ENCODE results near the gene VSX1. TPM values are rescaled to one million over a fixed set of nuclear protein-coding genes. Genes with fewer than 3 reads are reported as not detected.

VSX1 gene
- total and polyA plus RNA-seq, 9 of the 15 experiments (the other 6 are each of a cell fraction or from before 2014, with no cell fraction given): not detected

DNA sequence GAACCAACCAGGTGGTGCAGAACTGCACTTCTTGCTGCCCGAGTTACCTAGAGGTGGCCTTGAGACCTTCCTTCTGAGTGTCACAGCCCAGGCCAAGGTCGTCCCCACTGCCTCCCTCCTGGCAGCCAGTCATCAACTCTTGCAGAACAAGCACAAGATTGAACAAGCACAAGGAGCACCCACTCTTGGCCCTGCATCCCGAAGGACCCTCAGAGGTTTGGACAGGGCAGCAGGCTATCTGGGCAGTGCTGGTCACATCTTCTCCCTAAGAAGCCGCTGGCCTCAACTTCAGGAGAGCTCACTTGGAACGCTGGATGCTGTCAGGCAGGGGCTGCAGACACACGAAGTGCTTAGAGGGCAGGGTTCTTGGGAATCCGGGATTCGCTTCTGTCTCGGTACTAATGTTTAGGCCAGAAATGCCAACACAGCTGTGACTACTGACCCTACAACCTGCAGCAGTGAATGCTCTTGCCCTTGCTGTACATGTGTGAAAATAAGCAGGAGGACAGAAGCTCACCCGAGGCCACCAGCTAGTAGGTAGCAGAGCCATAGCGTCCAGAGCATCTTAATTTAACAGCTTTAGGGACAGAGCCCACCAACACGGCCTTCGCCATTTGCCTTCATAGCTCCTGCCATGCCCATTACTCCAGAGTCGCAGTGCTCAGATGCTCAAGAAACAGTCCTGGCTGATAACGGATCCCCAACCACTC is 20.0 kb downstream of the VSX1 start (continued):
- TF ChIP-seq L3MBTL2 (IDR thresholded peaks at IDR 0.05): no peak
- TF ChIP-seq GTF2F1 (IDR thresholded peaks at IDR 0.05; ENCODE audit: low read depth, low read length): no peak
- no peak for TF ChIP-seq ZC3H11A (IDR thresholded peaks at IDR 0.05; ENCODE audit: low read depth, low read length)

DNA sequence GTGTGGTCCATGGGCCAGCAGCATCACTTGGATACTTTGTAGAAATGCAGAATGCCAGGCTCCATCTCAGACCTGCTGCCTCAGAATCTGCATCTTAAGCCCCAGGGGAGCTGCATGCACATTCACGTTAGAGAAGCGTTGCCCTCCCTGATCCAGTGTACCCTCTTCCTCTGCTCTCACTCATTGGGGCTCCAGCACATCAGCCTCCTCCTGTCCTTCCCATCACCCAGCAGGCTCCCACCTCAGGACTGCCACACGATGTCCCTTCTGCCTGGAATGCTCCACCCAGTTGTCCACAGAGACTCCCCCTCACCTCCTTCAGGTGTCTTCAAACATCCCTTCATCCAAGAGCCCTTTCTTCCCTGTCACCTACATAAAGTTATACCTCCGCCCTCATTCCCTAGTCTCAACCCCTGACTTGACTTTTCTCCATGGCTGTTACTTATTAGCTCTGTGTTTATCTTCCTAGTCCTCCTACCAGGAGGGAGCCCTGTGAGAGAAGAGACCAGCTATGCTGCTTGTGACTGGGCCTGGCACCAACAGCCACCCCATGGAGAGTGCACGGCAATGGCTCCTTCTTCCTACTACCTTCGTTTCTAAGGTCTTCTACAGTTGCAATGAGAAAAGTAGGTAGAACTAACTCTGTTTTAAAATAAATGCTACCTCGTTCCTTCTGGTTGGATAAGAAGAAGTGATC is 20.7 kb downstream of the VSX1 start:
- no peak overlapping the region for H2AFZ ChIP-seq (ENCODE audit: low read depth, low read length)
- no peak for DNase-seq (ENCODE audit: extremely low read depth in 1 of 4, low spot score in 3 of 4)
- intact Hi-C loops (cut with micrococcal nuclease): no loop called here
- H3K9me3 ChIP-seq (replicated peaks; ENCODE audit: control insufficient read depth, insufficient read depth, low read depth, low read length): no peaks in the 10 kb centered on the region
- TF ChIP-seq ETV5 (CRISPR knock-in tag; IDR thresholded peaks at IDR 0.05; ENCODE audit: low read depth) (no peak), SIN3A (IDR thresholded peaks at IDR 0.05; ENCODE audit: borderline replicate concordance in 2 of 2, control insufficient read depth in 1 of 2, low read depth in 2 of 2, low read length in 2 of 2) (no peak), NR1H2 (CRISPR knock-in tag; IDR thresholded peaks at IDR 0.05) (no peak), LEF1 (IDR thresholded peaks at IDR 0.05) (no peak), NFRKB (IDR thresholded peaks at IDR 0.05; ENCODE audit: low read depth) (no peak), HIVEP1 (CRISPR knock-in tag; IDR thresholded peaks at IDR 0.05) (no peak)
- TF ChIP-seq, protein P1, sequence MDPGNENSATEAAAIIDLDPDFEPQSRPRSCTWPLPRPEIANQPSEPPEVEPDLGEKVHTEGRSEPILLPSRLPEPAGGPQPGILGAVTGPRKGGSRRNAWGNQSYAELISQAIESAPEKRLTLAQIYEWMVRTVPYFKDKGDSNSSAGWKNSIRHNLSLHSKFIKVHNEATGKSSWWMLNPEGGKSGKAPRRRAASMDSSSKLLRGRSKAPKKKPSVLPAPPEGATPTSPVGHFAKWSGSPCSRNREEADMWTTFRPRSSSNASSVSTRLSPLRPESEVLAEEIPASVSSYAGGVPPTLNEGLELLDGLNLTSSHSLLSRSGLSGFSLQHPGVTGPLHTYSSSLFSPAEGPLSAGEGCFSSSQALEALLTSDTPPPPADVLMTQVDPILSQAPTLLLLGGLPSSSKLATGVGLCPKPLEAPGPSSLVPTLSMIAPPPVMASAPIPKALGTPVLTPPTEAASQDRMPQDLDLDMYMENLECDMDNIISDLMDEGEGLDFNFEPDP (CRISPR knock-in tag; IDR thresholded peaks at IDR 0.05): no peak
- in situ Hi-C loops (cut with MboI): loop anchor here (5.0 kb wide), 1 partner anchor 69 kb away; the partner anchor contains the start of gene APMAP
- no peak overlapping the region for H3K9ac ChIP-seq (ENCODE audit: insufficient read depth in 1 of 2, low read depth in 2 of 2, low read length in 2 of 2)
- no peaks in the 10 kb centered on the region for H3K79me2 ChIP-seq (ENCODE audit: control insufficient read depth, insufficient read depth, low read length)
- H4K20me1 ChIP-seq (replicated peaks; ENCODE audit: control insufficient read depth, insufficient read depth, low read length): no peaks in the 10 kb centered on the region
- no peak overlapping the region for H3K27ac ChIP-seq (ENCODE audit: extremely low read depth, low read depth, low read length)
- no peak for ATAC-seq
- no TSS peak for BruUV-seq (replicated peaks)
- H3K4me3 ChIP-seq: no peak overlapping the region
- no peaks in the 10 kb centered on the region for H3K36me3 ChIP-seq (ENCODE audit: control insufficient read depth, insufficient read depth, low read length)
- no peak for FAIRE-seq
- H3K4me1 ChIP-seq (replicated peaks in 1 of 2; ENCODE audit: control insufficient read depth in 2 of 2, insufficient read depth in 2 of 2, low read length in 2 of 2): peaks cover 0 to 24% of the 10 kb centered on the region in 2 experiments; a peak in 3 of 5 replicates
- WGBS (ENCODE audit: insufficient coverage, low coverage, missing lambda C conversion rate): 0% methylated on average over 4 of the region's 7 CpGs
- no peak overlapping the region for H3K4me2 ChIP-seq (ENCODE audit: insufficient read depth, low read length)
- H3K27me3 ChIP-seq (ENCODE audit: control insufficient read depth in 2 of 2, insufficient read depth in 2 of 2, low read length in 2 of 2): peaks cover 0 to 30% of the 10 kb centered on the region in 2 experiments; a peak in 4 of 5 replicates
- ChIA-PET CTCF (ENCODE audit: low intra/inter-chr PET ratio) (no interaction called here), POLR2A (interaction anchor here (0.6 kb wide), 1 partner anchor 24 kb away, joined by 3 read pairs; no protein-coding TSS in a partner anchor)
- H3K9me1 ChIP-seq (ENCODE audit: control insufficient read depth, insufficient read depth, low read length): no peaks in the 10 kb centered on the region

All from K562 (cell line).